Neutrophil (primary cell): ENCODE data around the gene PIP4K2B.

ENCODE experiments used
- H3K27ac ChIP-seq: fragments of 200-600 bp; sonication (generic); 2 replicates; pipeline ENCODE4 v1.5.1; 2016; ENCODE audit warnings: mild to moderate bottlenecking, moderate library complexity
- H3K27me3 ChIP-seq: fragments of 200-600 bp; sonication (generic); 2 replicates; pipeline ENCODE4 v1.6.0; 2016; ENCODE audit warnings: mild to moderate bottlenecking
- H3K36me3 ChIP-seq: fragments of 200-600 bp; sonication (generic); 2 replicates; pipeline ENCODE4 v1.5.1; 2017
- H3K4me1 ChIP-seq, 2 experiments: fragments of 200-600 bp in 1 of 2; sonication (generic) in 1 of 2; 1 replicate in 1 of 2; 2 replicates in 1 of 2; pipeline versions ENCODE4 v1.5.1 to v1.6.1; 2013 to 2016; ENCODE audit warnings: low read depth in 1 of 2, low read length in 1 of 2, mild to moderate bottlenecking in 1 of 2, moderate library complexity in 1 of 2; ENCODE audit not compliant: control insufficient read depth in 1 of 2, insufficient read depth in 1 of 2
- H3K4me3 ChIP-seq, 2 experiments: fragments of 200-600 bp in 1 of 2; sonication (generic) in 1 of 2; 1 replicate in 1 of 2; 2 replicates in 1 of 2; pipeline ENCODE4 v1.5.1; 2013 to 2016; ENCODE audit warnings: low read depth in 1 of 2, low read length in 1 of 2, mild to moderate bottlenecking in 1 of 2, moderate library complexity in 1 of 2
- H3K9me3 ChIP-seq: fragments of 200-600 bp; sonication (generic); 2 replicates; pipeline ENCODE4 v1.5.1; 2016
- CTCF ChIP-seq: fragments of 200-600 bp; sonication (generic); IDR thresholded peaks from 2 replicates; pipeline ENCODE4 v1.5.1; 2016; ENCODE audit warnings: antibody characterized with exemption

The PIP4K2B gene

GRCh38 chr17:38799501-38800236, at the start of gene PIP4K2B:
Gene PIP4K2B, minus strand, starts transcription at chr17:38799556. Its CDS starts 132 bp downstream, at chr17:38799424.
- Histone ChIP-seq H3K9me3 (no peaks in the 10 kb centered on the region), H3K36me3 (peaks cover 35% of the 10 kb centered on the region), H3K27ac (peak within 1 kb of the TSS; percentile 99), H3K4me1 (peaks cover 27% of the 10 kb centered on the region in 2 experiments), H3K27me3 (no peaks in the 10 kb centered on the region), H3K4me3 (peak within 1 kb of the TSS; percentile 87 to 98)
- no peak for TF ChIP-seq CTCF

- H3K27ac ChIP-seq, result no peak overlapping the region
- no peaks in the 10 kb centered on the region for H3K27me3 ChIP-seq
- no peak for TF ChIP-seq CTCF
- H3K9me3 ChIP-seq, result no peaks in the 10 kb centered on the region
- peaks cover 18 to 23% of the 10 kb centered on the region in 2 experiments for H3K4me1 ChIP-seq
- no peak overlapping the region for H3K4me3 ChIP-seq
- H3K36me3 ChIP-seq, result peaks cover 37% of the 10 kb centered on the region
Observed at GRCh38 chr17:38848557-38848891, 49.2 kb upstream of the PIP4K2B start.

GRCh38 chr17:38844261-38844757, 45.0 kb upstream of the PIP4K2B start:
- Histone ChIP-seq H3K4me3 (no peak overlapping the region), H3K27ac (no peak overlapping the region), H3K4me1 (no peaks in the 10 kb centered on the region), H3K36me3 (peaks cover 21% of the 10 kb centered on the region), H3K27me3 (no peaks in the 10 kb centered on the region), H3K9me3 (no peaks in the 10 kb centered on the region)
- no peak for TF ChIP-seq CTCF

GRCh38 chr17:38825762-38826247, 26.4 kb upstream of the PIP4K2B start:
- peak overlapping the region; percentile 95 for H3K27ac ChIP-seq
- peaks cover 15 to 21% of the 10 kb centered on the region in 2 experiments for H3K4me1 ChIP-seq
- H3K4me3 ChIP-seq, result peak overlapping the region; percentile 85 to 86
- H3K27me3 ChIP-seq, result peaks cover 7% of the 10 kb centered on the region
- H3K36me3 ChIP-seq, result peaks cover 12% of the 10 kb centered on the region
- no peak for TF ChIP-seq CTCF
- H3K9me3 ChIP-seq, result no peaks in the 10 kb centered on the region

- H3K27ac ChIP-seq, result peak within 1 kb of the TSS; percentile 95
- H3K4me3 ChIP-seq, result peak within 1 kb of the TSS; percentile 85 to 86
- TF ChIP-seq CTCF, result peak; percentile 44
- peaks cover under 1% of the 10 kb centered on the region for H3K27me3 ChIP-seq
- peaks cover 15 to 21% of the 10 kb centered on the region in 2 experiments for H3K4me1 ChIP-seq
- no peaks in the 10 kb centered on the region for H3K9me3 ChIP-seq
- peaks cover 19% of the 10 kb centered on the region for H3K36me3 ChIP-seq
Observed at GRCh38 chr17:38824899-38825761, 25.8 kb upstream of the PIP4K2B start, which contains the start of gene CWC25. Gene CWC25, minus strand, starts transcription at chr17:38825321. Its CDS starts 138 bp downstream, at chr17:38825183.
